ENCODE results near the gene PMFBP1.

The PMFBP1 gene

GRCh38 chr16:72187551-72187950 is 15.6 kb upstream of the PMFBP1 start:
- no peak for DNase-seq

DNA sequence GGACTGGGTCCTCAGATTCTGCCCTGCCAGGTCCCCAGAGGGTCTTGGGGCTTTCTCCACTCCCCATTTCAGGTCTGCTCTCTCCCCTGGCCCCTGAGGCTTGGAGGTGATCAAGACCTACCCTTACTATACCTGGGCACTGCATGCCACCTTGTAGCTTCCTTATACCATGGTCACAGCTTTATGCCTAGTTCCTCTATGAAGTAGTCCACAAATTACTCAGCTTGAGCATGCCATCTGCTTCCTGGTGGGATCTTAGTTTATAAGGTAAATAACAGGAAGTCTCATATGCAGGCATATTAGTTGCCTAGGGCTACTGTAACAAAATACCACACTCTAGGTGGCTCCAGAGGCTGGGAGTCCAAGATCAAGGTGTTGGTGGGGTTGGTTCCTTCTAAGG is 11.0 kb upstream of the PMFBP1 start:
- DNase-seq: no peak

DNA sequence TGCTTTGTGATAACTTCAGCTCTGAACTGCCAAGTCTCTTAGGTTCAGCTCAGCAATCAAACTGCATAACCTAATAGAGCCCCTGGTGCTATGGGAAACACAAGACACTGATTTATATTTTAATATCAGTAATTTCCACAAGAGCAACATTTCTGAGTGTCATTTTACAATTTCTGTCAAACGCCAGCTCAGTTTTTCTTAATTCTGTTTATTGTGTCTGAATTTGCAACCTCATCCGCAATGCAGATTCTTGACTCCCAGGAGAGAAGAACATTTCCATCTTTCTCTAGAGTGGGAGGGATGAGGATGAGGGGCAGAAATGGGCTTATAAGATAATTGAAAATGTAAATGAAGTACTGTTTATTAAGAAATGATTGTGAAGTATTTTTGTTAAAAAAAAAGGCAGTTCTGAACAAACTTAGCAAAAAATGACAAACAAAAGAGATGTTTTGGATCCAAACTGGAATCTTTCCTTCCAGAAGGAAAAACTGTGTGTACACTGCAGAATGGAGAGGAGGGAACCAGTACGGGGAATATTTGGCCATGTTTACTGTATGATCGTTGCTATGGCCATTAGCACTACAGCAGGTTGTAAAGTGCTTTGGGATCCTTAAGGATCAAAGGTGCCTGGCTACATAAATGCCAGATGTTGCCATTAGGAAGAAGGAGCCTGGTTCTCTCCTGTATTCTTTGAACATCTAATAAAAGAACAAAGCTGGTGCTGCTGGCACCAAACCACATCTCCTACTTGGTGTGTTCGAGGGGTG is 7.4 kb upstream of the PMFBP1 start:
- no peak for DNase-seq

DNA sequence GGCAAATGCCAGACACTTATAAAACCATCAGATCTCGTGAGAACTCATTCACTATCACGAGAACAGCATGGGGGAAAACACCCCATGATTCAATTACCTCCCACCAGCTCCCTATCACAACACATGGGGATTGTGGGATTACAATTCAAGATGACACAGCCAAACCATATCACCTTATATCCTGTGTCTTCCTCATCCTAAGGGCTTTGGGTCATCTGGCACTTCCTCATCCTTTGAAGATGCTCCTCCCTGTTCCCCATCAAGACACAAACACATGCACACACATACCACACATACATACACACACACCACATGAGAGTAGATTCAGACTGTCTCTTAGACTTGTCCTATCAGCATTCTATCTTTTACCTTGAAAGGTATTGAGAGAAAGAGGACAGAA is 2.8 kb upstream of the PMFBP1 start:
- DNase-seq: no peak

DNA sequence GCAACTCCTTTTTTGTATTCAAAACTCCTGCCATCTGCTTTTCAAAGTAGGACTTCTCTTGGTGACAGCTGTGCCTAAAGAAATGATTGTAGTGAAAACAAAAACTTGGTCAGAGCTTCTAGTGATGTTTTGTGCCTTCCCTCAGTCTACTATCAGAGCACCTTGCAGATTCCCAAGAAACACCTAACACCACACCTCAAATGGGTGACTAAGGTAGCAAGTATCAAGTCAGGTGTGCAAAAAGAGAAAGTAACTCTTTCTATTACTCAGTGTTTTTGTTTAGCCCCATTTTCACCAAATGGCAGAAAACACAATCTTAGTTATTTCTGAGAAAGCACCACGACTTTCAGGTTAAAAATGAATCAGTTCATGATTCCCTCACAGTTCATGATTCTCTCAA is 2.0 kb upstream of the PMFBP1 start:
- no peak for DNase-seq

- DNase-seq: no peak
Observed at GRCh38 chr16:72171236-72171635, 719 bp downstream of the PMFBP1 start.

GRCh38 chr16:72169708-72170107 is 2.2 kb downstream of the PMFBP1 start:
- DNase-seq: no peak

DNA sequence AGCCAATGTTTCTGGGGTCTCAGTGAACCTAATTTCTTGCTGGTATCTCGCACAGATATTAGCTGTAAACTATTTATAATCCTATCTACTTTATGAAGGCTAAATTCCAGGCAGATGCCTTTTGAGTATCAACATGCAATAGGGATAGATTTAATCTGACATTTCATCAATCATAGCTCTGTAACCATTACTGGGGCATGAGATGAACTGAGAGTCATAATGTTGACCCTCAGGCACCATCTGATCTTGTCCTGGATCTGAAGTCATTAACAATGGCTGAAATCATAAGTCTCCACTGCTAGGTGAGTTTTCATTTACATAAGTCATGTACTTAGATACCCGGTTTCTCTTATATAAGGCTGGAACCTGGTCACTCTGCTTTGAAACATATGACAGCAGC is 3.6 kb downstream of the PMFBP1 start:
- no peak for DNase-seq

DNA sequence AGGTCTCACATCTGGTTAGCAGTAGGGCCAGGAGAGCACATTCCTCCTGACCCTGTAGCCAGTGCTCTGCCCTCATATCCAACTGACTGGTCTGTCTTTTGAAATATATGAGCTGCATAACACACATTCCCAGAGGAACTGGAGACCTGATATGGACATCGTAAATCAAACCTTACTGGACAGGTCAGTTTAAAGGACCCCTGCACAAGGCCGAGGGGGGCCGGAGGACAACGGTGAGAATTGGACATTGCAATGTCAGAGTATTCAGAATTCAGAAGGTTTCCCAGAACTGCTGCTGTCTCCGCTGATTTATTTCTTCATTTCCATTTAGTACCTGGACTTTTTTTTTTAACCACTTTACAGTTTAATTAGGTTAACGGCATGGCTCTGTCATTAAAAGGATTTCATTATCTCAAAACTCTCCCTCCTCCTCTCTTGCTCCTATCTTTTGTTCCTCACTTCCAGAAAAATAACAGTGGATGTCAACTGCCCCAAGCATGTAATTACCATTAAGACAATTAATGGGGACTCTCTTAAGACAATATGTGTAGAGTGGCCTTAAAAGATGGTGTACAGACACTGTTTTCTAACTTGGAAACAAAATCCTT is 4.9 kb downstream of the PMFBP1 start:
- no peak for DNase-seq

- no peak for DNase-seq
Observed at GRCh38 chr16:72166151-72166550, 5.8 kb downstream of the PMFBP1 start.

DNA sequence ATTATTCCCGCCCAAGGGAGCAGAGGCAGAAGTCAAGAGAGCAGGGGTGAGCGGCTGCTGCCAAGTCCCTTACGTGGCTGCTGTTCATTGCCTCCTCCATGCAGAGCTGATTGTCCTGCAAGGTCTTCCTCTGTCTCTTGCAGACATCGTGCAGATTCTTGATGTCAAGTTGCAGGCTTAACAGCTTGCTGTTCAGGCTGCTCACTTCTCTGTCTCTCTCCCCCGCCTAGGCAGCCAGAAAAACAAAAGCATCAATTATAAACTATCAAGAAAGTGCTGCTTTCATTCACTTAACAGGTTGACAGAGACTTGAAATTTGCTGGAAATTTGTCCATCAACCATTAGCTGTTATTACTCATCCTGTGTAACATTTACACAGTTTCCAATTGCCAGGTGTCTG is 7.3 kb downstream of the PMFBP1 start:
- no peak for DNase-seq

GRCh38 chr16:72162105-72162692 is 9.8 kb downstream of the PMFBP1 start:
- no peak for DNase-seq

DNA sequence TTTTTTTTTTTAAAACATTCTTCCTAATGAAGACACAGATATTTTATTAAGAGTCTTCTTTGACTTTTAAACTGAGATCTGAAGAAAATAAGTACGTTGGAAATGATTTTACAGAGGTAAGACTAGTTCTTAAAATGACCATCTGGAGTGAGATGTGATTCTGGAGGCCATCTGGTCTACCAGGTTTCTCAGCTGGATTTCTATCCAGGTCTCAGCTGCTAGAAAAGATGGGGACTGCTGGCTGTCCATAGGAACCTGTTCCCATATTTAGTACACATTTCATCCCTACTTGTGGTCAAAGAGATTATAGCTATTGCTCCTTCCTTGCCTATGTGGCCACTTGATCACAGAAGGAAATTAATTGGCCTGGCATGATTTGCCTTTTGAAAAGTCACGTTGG is 12.2 kb downstream of the PMFBP1 start:
- no peak for DNase-seq

GRCh38 chr16:72159386-72159785 is 12.6 kb downstream of the PMFBP1 start:
- DNase-seq: no peak

GRCh38 chr16:72149676-72150464 is 22.1 kb downstream of the PMFBP1 start:
- no peak for DNase-seq

DNA sequence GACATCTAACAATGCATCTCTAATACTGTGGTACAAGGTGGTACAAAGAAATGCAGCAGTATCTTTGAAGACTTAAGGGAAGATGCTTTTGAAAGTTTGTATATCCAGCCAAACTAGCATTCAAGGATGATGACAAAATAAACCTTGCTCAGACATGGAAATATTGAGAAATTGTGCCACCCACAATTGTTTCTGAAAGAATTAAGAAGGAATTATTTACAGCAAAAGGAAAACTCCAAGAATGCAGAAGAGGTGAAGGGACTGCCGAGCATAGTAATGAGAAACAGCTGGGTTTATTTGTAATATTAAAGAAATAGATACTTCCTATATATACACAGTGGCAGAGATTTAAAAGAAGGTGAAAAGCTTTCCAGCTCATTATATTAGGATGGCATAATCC is 29.5 kb downstream of the PMFBP1 start:
- no peak for DNase-seq

- no peak for DNase-seq
Observed at GRCh38 chr16:72139908-72140307, 32.0 kb downstream of the PMFBP1 start.

DNA sequence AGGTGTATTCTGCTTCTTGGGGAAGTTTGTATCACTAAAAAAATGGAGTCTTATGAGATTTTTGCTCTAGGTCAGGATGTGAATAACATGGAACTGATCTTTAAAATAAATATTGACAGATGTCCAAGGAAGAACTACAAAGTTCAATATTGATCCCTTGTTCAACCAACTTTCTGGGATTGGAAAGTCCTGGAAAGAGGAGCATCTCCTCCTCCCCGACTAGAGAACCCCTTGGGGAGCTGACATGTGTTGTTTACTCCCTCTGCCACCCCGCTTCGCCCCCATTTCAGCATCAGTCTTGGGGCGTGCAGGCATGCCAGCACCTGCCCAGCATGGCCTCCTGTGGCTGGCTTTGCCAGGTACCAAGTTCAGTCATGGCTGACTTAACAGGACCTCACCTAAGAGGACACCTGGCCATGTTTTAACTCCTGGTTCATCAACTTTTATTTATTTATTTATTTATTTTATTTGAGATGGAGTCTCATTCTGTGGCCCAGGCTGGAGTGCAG is 33.8 kb downstream of the PMFBP1 start:
- DNase-seq: no peak

DNA sequence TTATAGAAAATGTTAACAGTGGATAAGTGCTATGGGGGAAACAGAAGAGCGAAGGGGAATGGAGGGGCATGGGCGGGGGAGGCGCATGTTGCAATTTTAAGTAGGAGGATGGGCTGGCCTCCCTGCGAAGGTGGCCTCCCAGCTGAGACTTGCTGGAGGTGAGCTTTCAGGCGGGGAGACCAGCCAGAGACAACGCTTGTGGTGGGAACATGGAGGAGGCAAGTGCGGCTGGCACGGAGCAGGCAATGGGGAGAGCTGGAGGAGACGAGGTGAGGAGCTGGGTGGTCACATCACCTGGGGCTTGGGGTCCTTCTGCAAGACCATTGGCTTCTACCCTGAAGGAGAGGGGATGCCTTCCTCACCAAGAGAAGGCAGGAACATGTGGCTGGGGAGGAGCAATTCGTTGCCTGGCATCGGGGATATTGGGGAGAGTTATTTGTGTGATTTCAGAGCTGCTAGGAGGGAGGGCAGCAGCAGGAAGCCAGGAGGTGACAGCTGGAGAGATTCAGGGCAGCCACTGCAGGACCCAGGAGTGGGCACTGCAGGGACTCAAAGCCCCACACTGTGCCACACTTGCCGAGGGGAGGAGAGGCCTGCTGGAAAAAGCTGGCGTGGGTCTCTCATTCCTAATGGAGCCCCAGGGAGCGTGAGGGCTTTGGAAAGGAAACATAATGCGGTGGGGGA is 34.4 kb downstream of the PMFBP1 start:
- DNase-seq: no peak

DNA sequence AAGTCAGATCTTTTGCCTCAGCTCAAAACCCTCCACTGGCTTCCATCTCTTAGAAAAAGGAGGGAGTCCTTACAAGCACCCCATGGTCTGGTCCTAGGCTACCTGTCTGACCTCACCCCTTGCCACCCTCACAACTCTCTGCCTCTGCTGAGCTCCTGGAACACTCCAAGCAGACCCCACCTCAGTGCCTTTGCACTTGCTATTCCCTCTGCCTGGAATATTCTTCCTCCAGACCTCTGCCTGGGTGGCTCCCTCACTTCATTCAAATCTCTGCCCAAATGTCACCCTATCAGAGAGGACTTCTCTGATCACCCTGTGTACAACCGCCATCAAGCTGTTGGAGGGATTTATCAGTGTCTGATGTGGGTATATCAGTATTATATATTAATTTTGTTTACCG is 37.4 kb downstream of the PMFBP1 start:
- DNase-seq: no peak

DNA sequence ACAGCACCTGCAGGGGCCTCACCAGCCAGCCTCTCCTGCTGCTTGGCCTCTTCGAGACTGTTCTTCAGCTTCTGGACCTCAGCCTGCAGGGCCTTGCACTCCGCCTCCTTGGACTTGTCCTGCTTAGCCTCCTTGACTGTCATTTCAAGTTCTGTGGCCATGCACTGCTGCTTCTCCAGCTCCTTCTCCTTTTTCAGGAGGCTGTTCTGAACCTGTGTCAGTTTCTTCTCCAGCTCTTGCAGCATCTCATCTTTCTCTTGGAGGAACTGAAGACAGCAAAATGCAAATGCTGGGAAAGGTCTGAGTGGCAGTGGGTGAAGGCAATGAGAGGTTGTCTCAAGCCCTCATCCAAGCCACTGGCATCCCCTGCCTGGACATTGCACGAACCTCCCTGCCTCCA is 39.2 kb downstream of the PMFBP1 start:
- no peak for DNase-seq

- DNase-seq: no peak
Observed at GRCh38 chr16:72131036-72131435, 40.9 kb downstream of the PMFBP1 start.

Measured in OCI-M1 (cell line).